ENCODE measurements around the gene ETV3L.
A peak's percentile ranks its signal among the peaks of the same experiment; 100 is the strongest.
"Not testable (repeated sequence)": the region's sequence is repeated elsewhere in the genome, so short reads cannot be mapped to it uniquely, and the experiment has no call there.

The ETV3L gene

GRCh38 chr1:157105988-157106812 is 6.6 kb upstream of the ETV3L start:
- DNase-seq (ENCODE audit: low read depth in 2 of 2, low spot score in 1 of 2), result no peak

GRCh38 chr1:157105298-157105987 is 5.8 kb upstream of the ETV3L start:
- DNase-seq (ENCODE audit: low read depth in 2 of 2, low spot score in 1 of 2), result no peak

- DNase-seq (ENCODE audit: low read depth in 2 of 2, low spot score in 1 of 2), result no peak
These were observed 5.1 kb upstream of the ETV3L start for GRCh38 chr1:157104598-157105293.

GRCh38 chr1:157103268-157103667 is 3.7 kb upstream of the ETV3L start:
- no peak for DNase-seq (ENCODE audit: low read depth in 2 of 2, low spot score in 1 of 2)

GRCh38 chr1:157101149-157101548 is 1.5 kb upstream of the ETV3L start:
- no peak for DNase-seq (ENCODE audit: low read depth in 2 of 2, low spot score in 1 of 2)

- not testable (repeated sequence) for DNase-seq (ENCODE audit: low read depth in 2 of 2, low spot score in 1 of 2)
These were observed 498 bp downstream of the ETV3L start for GRCh38 chr1:157098987-157099632.

- DNase-seq (ENCODE audit: low read depth in 2 of 2, low spot score in 1 of 2), result no peak
These were observed 1.1 kb downstream of the ETV3L start for GRCh38 chr1:157098519-157098918.

- no peak for DNase-seq (ENCODE audit: low read depth in 2 of 2, low spot score in 1 of 2)
These were observed 1.9 kb downstream of the ETV3L start for GRCh38 chr1:157097692-157098091.

GRCh38 chr1:157096881-157097280 is 2.7 kb downstream of the ETV3L start:
- no peak for DNase-seq (ENCODE audit: low read depth in 2 of 2, low spot score in 1 of 2)

GRCh38 chr1:157095551-157095950 is 4.1 kb downstream of the ETV3L start:
- no peak for DNase-seq (ENCODE audit: low read depth in 2 of 2, low spot score in 1 of 2)

GRCh38 chr1:157095091-157095490 is 4.5 kb downstream of the ETV3L start:
- no peak for DNase-seq (ENCODE audit: low read depth in 2 of 2, low spot score in 1 of 2)

- no peak for DNase-seq (ENCODE audit: low read depth in 2 of 2, low spot score in 1 of 2)
These were observed 6.8 kb downstream of the ETV3L start for GRCh38 chr1:157092831-157093230.

GRCh38 chr1:157091668-157092273 is 7.8 kb downstream of the ETV3L start:
- DNase-seq (ENCODE audit: low read depth in 2 of 2, low spot score in 1 of 2), result no peak

GRCh38 chr1:157091186-157091585 is 8.4 kb downstream of the ETV3L start:
- DNase-seq (ENCODE audit: low read depth in 2 of 2, low spot score in 1 of 2), result no peak

GRCh38 chr1:157090771-157091170 is 8.8 kb downstream of the ETV3L start:
- DNase-seq (ENCODE audit: low read depth in 2 of 2, low spot score in 1 of 2), result no peak

- peak; percentile 80 to 88 for DNase-seq (ENCODE audit: low read depth in 2 of 2, low spot score in 1 of 2)
These were observed 9.4 kb downstream of the ETV3L start for GRCh38 chr1:157090196-157090647.

GRCh38 chr1:157089789-157090188 is 9.8 kb downstream of the ETV3L start:
- no peak for DNase-seq (ENCODE audit: low read depth in 2 of 2, low spot score in 1 of 2)

- DNase-seq (ENCODE audit: low read depth in 2 of 2, low spot score in 1 of 2), result no peak
These were observed 11.0 kb downstream of the ETV3L start for GRCh38 chr1:157088607-157089006.

GRCh38 chr1:157087030-157087429 is 12.6 kb downstream of the ETV3L start:
- DNase-seq (ENCODE audit: low read depth in 2 of 2, low spot score in 1 of 2), result no peak

- DNase-seq (ENCODE audit: low read depth in 2 of 2, low spot score in 1 of 2), result no peak
These were observed 13.3 kb downstream of the ETV3L start for GRCh38 chr1:157086299-157086698.

- no peak for DNase-seq (ENCODE audit: low read depth in 2 of 2, low spot score in 1 of 2)
These were observed 14.2 kb downstream of the ETV3L start for GRCh38 chr1:157085421-157085820.
